HG03139 (cell line): ENCODE measurements around the gene KLHL36.
A peak's percentile ranks its signal among the peaks of the same experiment; 100 is the strongest.

ENCODE experiments used
- ATAC-seq: cut with Tn5 transposase; IDR thresholded peaks from one replicate; pipeline ENCODE4 v1.9.1; 2021; ENCODE audit not compliant: unreplicated experiment

The KLHL36 gene

DNA sequence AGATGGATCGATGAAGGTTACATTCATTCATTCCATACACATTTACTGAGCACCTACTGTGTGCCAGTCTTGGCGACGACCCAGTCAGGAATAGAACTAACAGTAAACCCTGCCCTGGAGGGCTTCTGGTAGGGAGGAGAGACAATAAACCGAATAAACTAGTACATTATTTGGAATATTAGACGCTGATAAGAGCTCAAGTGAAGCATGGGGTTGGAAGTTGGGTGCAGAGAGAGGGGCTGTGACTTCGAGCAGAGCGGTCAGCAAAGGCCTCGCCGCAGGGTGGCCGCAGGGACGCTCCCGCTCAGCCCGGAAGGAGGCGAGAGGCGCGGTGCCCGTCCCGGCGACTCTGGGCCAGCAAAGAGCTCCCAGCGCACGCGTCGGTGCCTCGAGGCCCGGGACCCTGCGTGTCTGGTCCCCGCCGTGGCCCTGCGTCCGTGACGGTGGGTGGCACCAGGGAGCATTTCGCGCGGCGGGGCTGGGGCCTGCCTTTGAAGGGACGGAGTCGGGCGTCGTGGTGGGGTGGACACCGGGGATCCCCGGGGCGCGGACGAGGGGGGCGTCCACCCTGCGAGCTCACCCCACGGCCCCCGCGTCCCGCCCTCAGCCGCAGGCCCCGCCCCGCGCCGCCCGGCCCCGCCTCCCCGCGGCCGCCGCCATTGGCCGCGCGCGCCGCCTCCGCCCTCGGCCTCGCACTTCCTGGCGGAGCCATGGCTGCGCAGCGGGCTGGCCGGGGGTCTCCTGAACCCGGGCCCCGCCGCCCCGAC, at the start of gene KLHL36:
TSS of gene KLHL36 (plus strand) at position 684 of the 767 bp plus-strand sequence. CDS start 2,357 bp downstream, outside the sequence.
- ATAC-seq: peak; percentile 69

DNA sequence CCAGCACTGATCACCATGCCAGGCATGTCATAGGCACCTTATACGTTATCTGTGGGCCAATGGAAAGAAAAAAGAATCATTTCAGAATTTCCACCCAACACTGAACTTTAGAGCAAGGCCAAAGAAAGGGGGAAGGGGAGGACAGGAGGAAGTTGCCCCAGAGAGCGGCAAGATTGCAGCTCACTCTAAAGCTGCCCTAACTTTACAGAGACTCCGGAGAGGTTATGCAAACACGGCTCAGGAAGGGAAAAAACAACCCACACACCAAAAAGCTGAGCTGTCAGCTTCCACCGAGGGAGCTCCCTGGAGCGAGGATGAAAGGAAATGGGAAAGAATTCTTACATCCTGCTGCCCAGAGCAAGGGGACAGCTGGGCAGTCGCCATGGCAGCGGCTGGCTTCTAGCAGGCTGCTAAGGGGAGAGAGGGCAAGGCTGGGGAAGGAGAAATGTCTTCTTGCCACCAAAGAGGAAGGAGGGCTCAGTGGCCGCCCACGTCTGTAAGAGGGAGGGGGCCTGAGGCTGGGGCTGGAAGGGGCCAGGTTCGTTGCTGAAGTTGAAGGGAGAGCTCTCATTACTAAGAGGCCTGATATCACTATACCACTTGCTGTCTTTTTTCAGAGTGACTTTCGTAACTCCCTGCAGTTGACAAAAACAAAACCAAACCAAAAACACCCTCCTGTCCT, 48.6 kb upstream of the KLHL36 start:
- ATAC-seq: no peak

DNA sequence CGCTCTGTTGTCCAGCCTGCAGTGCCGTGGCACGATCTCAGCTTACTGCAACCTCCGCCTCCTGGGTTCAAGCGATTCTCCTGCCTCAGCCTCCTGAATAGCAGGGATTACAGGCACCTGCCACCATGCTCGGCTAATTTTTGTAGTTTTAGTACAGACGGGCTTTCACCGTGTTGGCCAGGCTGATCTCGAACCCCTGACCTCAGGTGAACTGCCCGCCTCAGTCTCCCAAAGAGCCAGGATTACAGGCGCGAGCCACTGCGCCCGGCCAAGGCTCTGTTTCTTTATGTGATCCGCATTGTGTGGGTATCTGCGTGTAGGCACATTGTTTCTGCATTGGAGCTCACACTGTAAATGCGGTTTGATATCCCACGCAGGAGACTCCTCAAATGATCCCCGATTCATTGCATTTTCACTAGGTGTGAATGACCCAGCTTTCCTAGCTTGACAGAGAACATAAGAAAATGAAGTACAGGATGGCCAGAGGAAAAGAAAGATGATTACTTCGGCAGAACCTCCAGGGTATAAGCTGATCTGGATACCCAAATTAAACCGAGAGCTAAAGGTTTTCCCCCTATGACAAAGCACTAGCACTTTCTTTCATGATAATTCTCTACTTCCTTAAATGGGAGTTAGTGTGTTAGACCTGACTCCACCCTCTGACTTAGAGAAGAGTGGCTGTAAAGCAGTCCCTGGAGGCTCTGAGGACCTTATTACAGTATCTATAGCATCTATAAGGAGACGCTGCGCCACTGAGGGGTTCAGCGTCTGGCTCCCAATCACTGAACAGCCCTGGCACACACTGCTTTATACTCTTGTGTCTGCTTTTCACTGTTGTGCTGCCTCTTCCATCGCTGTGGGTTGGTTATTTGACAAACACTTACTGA, 47.7 kb upstream of the KLHL36 start:
- peak; percentile 52 for ATAC-seq

DNA sequence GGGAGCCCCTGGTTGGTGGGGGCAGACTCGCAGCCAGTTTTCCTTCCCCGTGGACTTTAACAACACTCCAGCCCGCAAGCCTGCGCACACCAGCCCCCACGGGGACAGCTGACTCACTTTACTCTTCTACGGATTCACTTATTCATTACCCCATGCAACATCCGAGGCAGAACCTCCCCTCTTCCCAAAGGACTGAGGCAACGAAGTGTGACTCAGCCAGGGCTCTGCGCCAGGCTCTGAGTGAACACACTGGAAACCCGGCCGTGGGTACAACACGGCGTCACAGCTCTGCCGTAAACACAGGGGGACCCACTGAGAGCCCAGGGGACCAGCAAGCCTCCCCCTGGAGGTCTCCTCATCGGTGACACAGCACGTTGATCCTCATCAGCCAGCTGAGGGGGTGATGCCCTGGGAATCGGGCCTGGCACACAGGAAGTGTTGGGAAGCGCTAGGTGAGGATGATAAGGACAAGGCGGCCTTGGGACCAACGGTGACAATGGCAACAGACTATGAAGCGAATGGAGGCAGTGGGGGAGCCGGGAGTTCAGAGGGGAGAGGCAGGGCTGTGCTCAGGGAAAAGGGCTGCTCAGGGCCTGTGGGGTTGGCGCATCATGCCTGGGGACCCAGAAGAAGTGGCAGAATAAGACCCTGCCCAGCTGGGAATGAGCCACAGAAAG, 45.0 kb upstream of the KLHL36 start:
- no peak for ATAC-seq

DNA sequence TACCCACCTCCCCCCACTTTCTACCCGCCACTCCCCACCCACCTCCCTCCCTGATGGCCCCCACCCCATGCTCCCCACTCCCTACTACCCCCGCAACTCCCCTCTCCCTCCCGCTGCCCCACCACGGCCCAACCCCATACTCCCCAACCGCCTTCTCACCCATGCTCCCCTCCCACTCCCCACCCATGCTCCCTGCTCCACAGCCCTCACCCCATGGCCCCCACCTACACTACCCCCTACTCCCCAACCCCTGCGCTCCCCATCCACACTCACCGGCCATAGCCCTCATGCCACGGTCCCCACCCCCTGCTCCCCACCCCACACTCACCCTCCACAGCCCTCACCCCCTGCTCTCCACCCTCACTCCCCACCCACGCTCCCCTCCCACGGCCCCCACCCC, 44.4 kb upstream of the KLHL36 start:
- no peak for ATAC-seq

DNA sequence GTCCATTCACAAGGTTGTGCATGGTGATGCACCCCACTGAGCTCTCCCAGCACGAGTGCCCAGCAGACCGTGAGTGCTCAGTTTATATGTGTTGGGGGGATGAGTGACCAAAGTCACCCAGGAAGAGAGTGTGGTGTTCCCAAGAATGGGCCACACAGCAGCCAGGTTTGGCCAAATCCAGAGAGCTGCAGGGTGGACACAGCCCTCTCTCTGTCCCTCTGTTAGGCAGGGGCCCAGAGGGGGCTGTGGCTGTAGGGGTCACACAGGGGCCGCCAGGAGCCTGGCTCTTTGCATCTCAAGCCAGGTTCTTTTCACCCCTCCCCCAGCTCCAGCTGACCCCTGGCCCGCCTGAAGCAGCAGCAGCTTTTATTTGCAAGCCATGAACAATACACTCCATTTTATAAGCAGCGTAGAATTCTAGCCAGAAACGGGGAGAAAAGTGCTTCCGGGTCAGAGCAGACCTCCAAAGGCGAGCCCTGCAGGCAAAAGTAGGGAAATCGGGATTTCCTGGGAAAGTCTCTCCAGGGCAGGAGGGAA, 43.8 kb upstream of the KLHL36 start:
- ATAC-seq: no peak

DNA sequence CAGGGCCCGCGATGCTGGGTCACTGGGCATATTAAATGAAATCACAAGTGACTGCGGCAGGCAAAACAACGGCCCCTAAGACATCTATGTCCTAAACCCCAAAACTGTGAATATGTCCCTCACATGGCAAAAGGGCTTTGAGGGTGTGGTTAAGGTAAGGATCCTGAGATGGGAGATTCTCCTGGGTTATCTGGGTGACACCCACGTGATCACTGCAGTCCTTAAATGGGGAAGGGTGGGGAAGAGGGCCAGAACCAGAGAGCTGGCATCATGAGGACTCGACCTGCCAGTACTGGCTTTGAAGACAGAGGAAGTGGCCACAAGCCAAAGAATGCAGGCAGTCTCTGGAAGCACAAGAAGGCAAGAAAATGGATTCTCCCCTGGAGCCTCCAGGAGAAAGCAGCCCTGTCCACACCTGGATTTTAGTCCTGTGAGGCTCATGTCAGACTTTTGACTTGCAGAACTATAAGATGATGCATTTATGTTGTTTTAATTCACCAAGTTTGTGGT, 42.9 kb upstream of the KLHL36 start:
- ATAC-seq: no peak

DNA sequence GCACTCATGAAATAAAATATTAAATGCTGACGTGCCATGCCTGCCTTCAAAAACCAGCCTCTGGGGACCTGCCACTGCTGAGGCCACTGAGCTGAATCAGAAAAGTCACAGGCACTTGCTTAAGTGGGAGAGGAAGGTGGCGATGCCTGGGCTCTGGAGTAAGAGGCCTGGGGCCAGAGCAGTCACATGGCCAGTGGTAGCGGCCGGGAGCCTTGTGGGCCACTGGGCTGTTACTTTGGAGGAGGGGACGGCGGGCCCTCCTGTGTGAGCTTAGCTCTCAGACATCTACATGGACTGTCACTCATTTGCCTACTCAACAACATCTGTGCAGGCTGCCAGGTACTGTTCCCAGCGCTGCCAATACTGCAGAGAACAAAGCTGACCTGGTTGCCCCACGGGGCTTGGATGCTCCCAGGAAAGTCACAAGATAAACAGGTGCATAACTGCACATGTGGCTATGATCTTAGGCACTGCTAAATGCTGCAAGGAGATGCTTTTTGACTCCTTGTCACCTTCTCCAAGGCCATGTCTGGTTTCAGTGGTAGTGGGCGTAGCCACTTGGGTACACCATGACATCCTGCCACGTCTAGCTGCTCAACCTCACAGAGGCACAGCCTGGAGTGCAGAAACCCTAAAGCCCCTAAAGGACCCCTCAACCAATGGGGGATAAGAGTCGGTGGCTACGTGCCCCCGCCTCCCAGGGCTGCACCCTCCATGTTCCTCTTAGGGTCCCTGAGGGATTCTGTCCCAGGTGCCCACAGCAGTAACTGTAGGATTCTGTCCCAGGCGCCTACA, 42.0 kb upstream of the KLHL36 start:
- no peak for ATAC-seq

DNA sequence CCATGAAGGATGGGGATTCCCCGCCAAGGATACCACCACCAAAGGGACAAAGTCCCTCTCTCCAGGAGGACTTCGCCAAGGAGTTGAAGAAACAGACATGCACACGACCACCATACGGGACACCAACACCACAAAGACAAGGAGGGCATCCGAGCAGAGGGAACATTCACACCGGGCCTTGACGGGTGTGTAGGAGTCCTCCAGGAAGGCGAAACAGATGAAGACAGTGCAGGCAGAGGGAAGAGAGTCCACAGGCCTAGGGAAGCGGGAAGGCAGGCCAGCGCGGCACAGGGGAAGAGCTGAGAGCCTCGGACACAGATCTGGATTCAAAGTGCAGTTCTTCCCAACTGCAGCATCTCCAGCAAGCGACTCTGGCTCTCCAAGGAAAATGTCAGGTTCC, 41.2 kb upstream of the KLHL36 start:
- ATAC-seq: no peak

DNA sequence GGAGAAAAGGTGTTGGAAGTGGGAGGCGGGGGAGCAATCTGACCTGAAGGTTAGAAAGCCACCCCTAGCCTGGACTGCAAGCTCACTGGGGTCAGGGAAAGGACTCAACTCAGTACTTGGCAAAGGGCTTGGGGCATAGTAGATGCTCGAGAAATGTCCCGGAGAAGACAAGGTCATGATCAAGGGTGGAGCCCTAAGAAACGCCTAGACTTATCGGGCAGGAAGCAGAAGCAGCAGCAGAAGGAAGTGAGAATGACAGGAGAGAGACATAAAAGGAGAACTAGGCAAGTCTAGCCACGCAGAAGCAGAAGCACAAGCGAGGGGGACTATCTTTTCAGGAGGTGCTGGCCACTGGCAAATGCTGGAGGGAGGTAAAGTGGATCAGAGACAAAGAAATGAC, 40.6 kb upstream of the KLHL36 start:
- ATAC-seq: peak; percentile 50

DNA sequence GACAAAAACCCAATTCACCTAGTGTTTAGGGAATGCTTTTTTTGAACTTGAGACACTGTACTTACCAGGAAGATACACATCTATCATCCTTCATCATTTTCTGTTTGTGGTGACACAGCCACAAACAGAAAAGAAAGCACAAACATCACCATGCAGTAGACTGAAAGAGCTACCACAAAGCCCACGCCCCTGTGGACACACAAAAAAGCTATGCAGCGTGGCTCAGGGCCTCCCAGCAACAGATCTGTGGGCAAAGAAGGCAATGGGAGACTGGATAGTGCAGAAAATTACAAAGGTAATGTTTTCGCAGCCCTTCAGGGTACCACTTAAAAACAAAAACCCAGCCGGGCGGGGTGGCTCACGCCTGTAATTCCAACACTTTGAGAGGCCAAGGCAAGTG, 40.0 kb upstream of the KLHL36 start:
- ATAC-seq: no peak

DNA sequence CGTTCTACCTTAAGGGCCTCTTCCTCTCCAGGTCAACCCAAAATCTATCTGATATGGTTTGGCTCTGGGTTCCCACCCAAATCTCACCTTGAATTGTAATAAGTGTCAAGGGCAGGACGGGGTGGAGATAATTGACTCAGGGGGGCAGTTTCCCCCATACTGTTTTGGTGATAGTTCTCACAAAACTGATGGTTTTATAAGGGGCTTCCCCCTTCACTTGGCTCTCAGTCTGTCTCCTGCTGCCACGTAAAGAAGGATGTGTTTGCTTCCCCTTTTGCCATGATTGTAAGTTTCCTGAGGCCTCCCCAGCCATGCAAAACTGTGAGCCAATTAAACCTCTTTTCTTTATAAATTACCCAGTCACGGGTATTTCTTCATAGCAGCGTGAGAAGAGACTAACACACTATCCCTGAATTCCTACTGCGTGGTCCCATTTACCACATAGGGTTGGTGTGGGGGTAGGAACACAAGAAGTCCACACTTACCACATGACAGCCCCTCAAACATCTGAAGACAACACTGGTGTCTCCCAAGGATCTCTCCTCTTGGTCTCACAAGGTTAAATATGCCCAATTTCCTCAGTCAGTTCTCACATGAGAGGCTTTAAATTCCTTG, 38.6 kb upstream of the KLHL36 start:
- ATAC-seq: no peak

DNA sequence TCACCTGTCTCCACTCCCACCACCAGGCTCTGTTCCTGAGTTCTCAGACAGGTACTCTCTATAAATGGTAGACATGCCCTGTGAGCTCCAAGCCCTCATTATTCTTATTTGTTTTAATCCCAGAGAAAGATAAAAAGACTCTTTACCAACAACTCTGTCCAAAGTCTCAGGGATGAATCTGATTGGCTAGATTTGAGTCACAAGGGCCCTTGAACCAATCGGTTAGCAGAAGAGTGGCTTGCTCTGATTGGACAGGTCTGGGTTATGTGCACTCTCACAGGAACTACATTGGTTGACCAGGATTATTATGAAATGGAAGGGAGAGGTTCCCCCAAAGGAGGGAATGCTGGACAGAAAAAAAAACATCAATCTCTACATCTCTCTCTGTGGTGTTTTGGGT, 37.9 kb upstream of the KLHL36 start:
- ATAC-seq: no peak

DNA sequence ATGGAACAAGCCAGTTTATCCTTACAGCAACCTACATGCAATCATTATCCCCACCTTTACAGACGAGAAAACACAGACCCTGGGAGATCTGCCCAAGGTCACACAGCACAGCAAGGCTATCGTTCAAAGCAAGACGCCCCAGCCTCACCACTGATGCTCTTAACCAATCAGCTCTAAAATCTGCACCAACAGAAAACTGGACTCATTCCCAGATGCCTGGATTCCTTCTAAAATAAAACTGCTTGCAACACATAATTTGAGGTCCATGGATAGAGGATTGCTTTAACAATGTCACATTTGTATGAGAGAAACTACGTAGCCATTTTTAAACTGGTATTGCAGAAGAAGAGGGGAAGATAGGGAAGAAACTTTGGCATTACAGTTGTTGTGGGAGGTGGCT, 37.3 kb upstream of the KLHL36 start:
- no peak for ATAC-seq

DNA sequence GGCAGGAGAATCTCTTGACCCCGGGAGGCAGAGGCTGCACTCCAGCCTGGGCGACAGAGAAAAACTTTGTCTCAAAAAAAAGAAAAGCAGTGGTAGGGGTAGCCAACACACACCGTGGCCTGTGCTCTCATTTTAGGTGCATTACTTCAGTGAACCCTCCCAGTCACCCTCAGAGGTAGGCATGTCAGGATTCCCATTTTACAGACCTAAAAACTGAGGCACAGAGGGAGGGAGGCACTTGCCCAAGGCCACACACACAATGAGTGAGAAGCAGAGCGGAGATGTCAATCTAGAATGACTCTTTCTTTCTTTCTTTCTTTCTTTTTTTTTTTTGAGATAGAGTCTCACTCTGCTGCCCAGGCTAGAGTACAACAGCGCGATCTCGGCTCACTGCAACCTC, 35.6 kb upstream of the KLHL36 start:
- ATAC-seq: no peak

DNA sequence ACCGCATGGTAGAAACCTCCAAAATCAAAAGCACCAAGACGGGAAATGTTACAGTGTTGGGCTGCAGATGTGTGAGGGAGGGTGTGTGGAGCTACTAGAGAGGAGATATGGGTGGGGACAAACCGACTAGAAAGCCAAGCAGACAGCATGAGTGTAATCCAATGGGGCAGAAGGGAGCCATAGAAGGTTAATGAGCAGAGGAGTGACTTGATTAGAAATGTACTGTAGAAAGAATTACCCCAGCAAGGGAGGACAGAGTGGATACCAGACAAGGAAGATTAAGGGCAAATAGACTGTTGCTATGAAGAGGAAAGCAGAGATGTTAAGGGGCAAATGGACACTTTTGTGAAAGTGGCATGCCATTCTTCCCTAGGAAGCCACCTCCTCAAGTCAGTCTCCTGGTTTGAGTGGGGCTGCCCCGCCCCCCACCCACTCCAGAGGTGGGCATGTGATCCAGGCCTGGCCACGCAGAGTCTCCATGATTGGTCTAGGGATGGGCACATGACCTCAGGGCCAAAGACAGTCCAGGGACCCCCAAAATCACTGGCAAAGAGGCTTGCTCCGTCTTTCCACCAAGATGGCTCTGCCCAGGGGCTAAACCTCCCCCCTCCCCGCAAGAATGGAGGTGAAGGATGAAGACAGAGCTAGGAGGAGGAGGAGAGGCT, 34.8 kb upstream of the KLHL36 start:
- ATAC-seq: no peak

DNA sequence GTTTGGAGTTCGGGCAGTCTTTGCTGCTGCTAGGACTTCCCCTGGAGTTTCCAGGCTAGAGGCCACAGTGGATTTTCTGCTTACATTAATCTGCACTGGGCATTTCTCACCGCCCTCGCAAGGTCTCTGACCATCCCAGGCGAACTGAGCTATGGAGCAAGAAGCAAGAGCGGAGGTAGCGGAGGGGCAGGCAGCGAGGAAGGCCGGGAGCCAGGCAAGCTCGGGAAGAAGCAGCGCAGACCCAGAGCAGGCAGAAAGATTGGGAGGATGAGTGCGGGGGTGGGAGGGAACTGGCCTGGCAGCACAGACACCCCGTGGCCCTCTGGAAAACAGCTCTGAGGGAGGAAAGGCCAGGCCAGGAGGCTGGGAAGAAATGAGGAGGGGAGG, 34.2 kb upstream of the KLHL36 start:
- ATAC-seq: no peak

DNA sequence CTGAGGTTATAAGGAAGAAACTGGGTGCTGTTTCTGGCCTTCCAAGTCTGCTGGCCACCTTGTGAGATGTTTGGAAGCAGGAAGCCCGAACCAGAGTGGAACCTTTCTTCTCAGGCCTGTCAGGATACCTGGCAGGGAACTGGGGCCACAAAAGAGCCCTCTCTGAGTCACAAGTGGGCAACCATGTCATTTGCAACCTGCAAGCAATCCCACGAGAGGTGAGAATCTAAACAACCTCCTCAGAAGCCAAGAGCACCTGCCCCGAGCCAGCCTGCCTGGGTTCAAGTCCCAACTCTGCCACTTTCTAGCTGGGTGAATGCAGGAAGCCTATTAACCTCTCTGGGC, 33.7 kb upstream of the KLHL36 start:
- ATAC-seq: no peak
